Dermis lymphatic vessel endothelial cell (primary cell): Measurements from ENCODE around the gene HSPB6. TPM values are rescaled to one million over a fixed set of nuclear protein-coding genes. Genes with fewer than 3 reads are reported as not detected.

ENCODE experiments used
- total RNA-seq: library from RNA; depleted of rRNA; stranded (reverse); fragments of >200 nt; gene quantifications from 2 replicates; pipeline ENCODE4 v1.2.1, GENCODE V29; 2014

Gene HSPB6
- total RNA-seq = 0.09 and 0.11 TPM in 2 replicates

GRCh38 chr19:35756377-35757230 is at the start of gene HSPB6:
HSPB6 (minus strand) TSS chr19:35757029; CDS start chr19:35757008, 21 bp downstream.

GRCh38 chr19:35775298-35776101 is 18.7 kb upstream of the HSPB6 start, which contains the start of gene ARHGAP33:
ARHGAP33 (plus strand) TSS chr19:35775564; CDS start chr19:35775659, 95 bp downstream.

GRCh38 chr19:35757749-35758608 is 1.1 kb upstream of the HSPB6 start, which contains the start of gene PROSER3:
PROSER3 (plus strand) TSS chr19:35758176; CDS start chr19:35758216, 40 bp downstream.

GRCh38 chr19:35748106-35749020 is 8.5 kb downstream of the HSPB6 start, which contains the start of gene LIN37:
LIN37 (plus strand) TSS chr19:35748576; CDS start chr19:35748725, 149 bp downstream.

GRCh38 chr19:35745328-35746086 is 11.3 kb downstream of the HSPB6 start, which contains the start of the genes PSENEN and U2AF1L4:
PSENEN (plus strand) TSS chr19:35745651; CDS start chr19:35745931, 280 bp downstream.
U2AF1L4 (minus strand) TSS chr19:35745418; CDS start chr19:35745391, 27 bp downstream.

GRCh38 chr19:35742121-35742724 is 14.6 kb downstream of the HSPB6 start, which contains the start of gene IGFLR1:
IGFLR1 (minus strand) TSS chr19:35742452; CDS start chr19:35741180, 1,272 bp downstream.

GRCh38 chr19:35717665-35718344 is 39.0 kb downstream of the HSPB6 start, which contains the start of gene KMT2B:
KMT2B (plus strand) TSS chr19:35718003; CDS start chr19:35718019, 16 bp downstream.

Other genes starting within 250 kb of the HSPB6 start
- gene DMKN, start 243.4 kb downstream of the HSPB6 start, total RNA-seq = not detected in 2 replicates
- not detected in 2 replicates for gene SBSN, start 228.7 kb downstream of the HSPB6 start, total RNA-seq
- gene GAPDHS, start 223.6 kb downstream of the HSPB6 start, total RNA-seq = 0.09 TPM in 1 of 2 replicates, not detected in the other
- gene TMEM147, start 211.4 kb downstream of the HSPB6 start, total RNA-seq = 48.7 and 50.9 TPM in 2 replicates
- gene ATP4A, start 193.4 kb downstream of the HSPB6 start, total RNA-seq = not detected in 2 replicates
- gene PMIS2, start 170.9 kb downstream of the HSPB6 start, total RNA-seq = not detected in 2 replicates
- 3.3 and 3.5 TPM in 2 replicates for gene HAUS5, start 144.3 kb downstream of the HSPB6 start, total RNA-seq
- gene RBM42, start 128.0 kb downstream of the HSPB6 start, total RNA-seq = 26.0 and 28.3 TPM in 2 replicates
- 0.17 and 0.87 TPM in 2 replicates for gene ETV2, start 115.3 kb downstream of the HSPB6 start, total RNA-seq
- 292 and 462 TPM in 2 replicates for gene COX6B1, start 108.7 kb downstream of the HSPB6 start, total RNA-seq
- not detected in 2 replicates for gene UPK1A, start 90.5 kb downstream of the HSPB6 start, total RNA-seq
- gene ZBTB32, start 52.5 kb downstream of the HSPB6 start, total RNA-seq = not detected in 2 replicates
- 4.2 and 4.3 TPM in 2 replicates for gene KMT2B, start 39.0 kb downstream of the HSPB6 start, total RNA-seq
- 0.34 and 0.65 TPM in 2 replicates for gene IGFLR1, start 14.6 kb downstream of the HSPB6 start, total RNA-seq
- 2.8 and 3.8 TPM in 2 replicates for gene U2AF1L4, start 11.6 kb downstream of the HSPB6 start, total RNA-seq
- gene PSENEN, start 11.4 kb downstream of the HSPB6 start, total RNA-seq = 17.0 and 19.9 TPM in 2 replicates
- 4.0 and 4.3 TPM in 2 replicates for gene LIN37, start 8.5 kb downstream of the HSPB6 start, total RNA-seq
- 0.95 and 1.1 TPM in 2 replicates for gene PROSER3, start 1.1 kb upstream of the HSPB6 start, total RNA-seq
- gene ARHGAP33, start 18.5 kb upstream of the HSPB6 start, total RNA-seq = 0.95 and 1.4 TPM in 2 replicates
- gene PRODH2, start 55.8 kb upstream of the HSPB6 start, total RNA-seq = not detected in 2 replicates
- not detected in 2 replicates for gene NPHS1, start 95.5 kb upstream of the HSPB6 start, total RNA-seq
- not detected in 2 replicates for gene KIRREL2, start 99.9 kb upstream of the HSPB6 start, total RNA-seq
- 0.98 and 1.8 TPM in 2 replicates for gene APLP1, start 111.5 kb upstream of the HSPB6 start, total RNA-seq
- 2.9 and 3.1 TPM in 2 replicates for gene NFKBID, start 143.5 kb upstream of the HSPB6 start, total RNA-seq
- 0.17 and 0.54 TPM in 2 replicates for gene HCST, start 145.5 kb upstream of the HSPB6 start, total RNA-seq
- not detected in 2 replicates for gene TYROBP, start 151.3 kb upstream of the HSPB6 start, total RNA-seq
- gene LRFN3, start 179.3 kb upstream of the HSPB6 start, total RNA-seq = 1.2 and 1.7 TPM in 2 replicates
- 10.6 and 11.6 TPM in 2 replicates for gene SDHAF1, start 238.2 kb upstream of the HSPB6 start, total RNA-seq